DMS 273 treated with DMSO at 0.1 percent for 48 hours (cell line): ENCODE data around the gene CLC.
"Not testable (repeated sequence)": the region's sequence is repeated elsewhere in the genome, so short reads cannot be mapped to it uniquely, and the experiment has no call there.

Experiments used
- DNase-seq: peaks from one replicate; lab custom pipeline; 2025; lab: John Stamatoyannopoulos, UW

Gene CLC

DNA sequence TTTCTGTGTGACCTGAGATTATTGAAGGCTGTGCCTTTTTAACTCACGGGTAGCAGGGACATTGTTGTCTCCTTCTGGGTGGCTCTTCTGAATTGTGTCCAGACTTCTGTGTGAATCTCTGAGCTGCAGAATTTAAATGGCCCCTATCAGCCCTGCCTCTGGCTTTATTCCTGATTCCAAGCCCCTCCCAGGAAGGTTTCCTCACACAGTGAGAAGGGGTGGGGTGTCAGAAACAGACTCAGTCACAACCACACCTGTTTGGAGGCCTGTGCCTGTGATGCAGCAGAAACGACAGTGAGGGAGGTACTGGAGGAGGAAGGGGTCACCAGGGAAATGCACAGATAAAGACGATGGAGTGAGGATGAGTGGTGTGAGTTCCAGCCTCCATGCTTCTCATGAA lies at the start of gene CLC:
Gene CLC, minus strand, starts transcription at position 139 of the 400 bp plus-strand sequence. Its CDS starts 77 bp downstream, at position 62.
- no peak for DNase-seq

- DNase-seq, result no peak
Observed at GRCh38 chr19:39780894-39781293, 43.1 kb upstream of the CLC start.

- no peak for DNase-seq
Observed at GRCh38 chr19:39778763-39779162, 40.9 kb upstream of the CLC start, which contains the start of gene LEUTX. Gene LEUTX (plus strand): TSS chr19:39778854. CDS start chr19:39778921, 67 bp downstream.

DNA sequence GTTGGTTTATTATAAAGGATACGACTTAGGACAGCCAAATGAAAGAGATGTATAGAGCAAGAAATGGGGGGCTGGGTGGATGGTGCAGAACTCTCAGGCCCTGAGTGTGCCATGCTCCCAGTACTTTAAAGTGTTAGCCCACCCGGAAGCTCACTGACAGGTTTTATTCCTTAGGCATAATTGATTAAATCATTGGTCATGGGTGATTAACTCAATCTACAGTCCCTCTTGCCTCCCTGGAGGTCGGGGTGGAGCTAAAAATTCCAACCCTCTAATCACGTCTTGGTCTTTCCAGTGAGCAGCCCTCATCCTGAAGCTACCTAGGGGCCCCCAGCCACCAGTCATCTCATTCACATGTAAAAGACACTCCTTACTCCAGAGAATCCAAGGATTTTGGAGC lies 31.0 kb upstream of the CLC start:
- no peak for DNase-seq

- DNase-seq, result no peak
Observed at GRCh38 chr19:39768334-39768733, 30.5 kb upstream of the CLC start.

DNA sequence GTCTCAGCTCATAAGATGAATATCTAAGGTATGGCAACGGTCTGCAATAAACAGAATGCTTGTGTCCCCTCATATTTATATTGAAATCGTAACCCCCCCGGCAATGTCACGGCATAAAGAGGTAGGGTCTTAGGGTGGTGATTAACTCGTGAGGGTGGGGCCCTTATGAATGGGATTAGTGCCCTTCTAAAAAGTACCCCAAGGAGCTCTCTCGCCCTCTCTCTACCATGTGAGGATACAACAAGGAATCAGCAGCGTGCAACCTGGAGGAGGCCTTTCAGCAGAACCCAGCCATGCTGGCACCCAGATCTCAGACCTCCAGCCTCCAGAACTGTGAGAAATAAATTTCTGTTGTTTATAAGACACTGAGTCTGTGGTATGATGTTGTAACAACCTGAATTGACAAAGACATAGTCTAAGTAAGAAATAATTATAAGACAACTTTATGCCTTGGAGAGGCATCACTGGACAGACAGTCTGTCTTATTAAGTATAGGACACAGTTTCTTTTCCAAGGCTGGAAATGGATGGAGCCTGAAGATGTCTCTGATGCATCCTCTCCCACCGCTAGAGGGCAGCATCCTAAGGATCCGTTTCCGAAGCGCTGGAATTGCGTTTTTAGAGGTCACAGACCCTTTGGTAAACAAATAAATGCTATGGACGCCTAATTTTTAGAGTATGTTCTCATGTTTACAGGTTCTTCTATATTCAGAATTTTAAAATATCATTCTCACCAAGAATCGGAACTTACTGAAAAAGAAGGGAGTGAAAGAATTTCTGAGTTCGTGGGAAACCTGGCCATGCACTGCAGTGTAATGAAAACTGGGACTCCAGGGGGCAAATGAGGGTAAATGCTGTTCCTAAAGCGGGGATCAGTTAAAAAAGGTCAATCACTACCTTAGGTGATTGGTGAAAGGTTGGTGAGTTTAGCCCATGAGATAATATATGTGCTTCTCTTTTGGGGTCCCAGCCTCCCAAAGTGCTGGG lies 27.6 kb upstream of the CLC start:
- DNase-seq, result no peak

DNA sequence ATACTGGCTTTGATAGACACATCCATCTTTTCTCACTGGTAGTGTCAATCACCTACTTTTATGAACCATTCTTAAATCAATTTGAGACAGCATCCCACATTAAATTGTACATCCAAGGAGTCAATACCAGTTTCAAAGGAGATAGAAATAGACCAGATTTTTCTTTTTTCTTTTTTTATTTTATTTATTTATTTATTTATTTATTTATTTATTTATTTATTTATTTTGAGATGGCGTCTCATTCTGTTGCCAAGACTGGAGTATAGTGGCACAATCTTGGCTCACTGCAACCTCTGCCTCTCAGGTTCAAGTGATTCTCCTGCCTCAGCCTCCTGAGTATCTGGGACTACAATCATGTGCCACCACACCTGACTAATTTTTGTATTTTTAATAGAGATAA lies 24.0 kb upstream of the CLC start:
- not testable (repeated sequence) for DNase-seq

DNA sequence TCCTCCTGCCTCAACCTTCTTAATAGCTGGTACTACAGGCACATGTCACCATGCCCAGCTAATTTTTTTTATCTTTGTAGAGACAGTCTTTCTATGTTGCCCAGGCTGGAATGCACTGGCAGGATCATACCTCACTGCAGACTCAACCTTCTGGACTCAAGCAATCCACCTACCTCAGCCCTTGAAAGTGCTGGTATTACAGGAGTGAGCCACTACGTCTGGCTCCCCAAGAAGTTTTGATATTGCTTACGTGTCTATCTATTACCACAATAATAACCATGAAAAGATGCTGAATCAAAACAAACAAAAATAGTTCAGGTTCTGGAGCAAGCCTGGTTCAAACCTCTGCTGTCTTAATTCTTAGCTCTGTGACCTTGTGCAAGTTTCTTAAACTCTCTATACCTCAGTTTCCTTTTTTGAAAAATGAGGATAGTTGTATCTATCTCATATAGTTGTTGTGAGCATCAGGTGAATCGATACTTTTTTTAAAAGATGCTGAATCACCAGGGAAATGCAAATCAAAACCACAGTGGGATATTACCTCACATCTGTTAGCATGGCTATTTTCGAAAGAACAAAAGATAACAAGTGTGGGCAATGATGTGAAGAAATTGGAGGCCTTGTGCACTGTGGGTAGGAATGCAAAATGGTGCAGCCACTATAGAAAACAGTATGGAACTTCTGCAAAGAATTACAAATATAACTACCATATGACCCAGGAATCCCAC lies 21.8 kb upstream of the CLC start:
- no peak for DNase-seq

DNA sequence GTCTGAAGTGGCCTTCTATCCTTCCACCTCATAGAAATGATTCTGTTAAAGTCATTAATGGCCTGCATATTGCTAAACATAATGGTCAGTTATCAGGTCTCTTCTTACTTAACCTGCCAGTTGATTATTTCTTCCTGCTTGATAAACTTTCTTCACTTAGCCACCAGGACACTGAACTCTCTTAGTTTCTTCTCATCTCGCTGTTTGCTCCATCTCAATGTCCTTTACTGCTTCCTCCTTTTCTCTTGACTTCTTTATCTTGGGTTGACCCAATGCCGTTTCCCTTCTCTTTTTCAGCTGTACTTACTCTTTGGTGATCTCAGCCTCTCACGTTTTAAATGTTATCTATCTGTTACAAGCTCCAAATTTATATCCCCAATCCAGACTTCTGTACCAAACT lies 17.1 kb upstream of the CLC start:
- no peak for DNase-seq

- no peak for DNase-seq
Observed at GRCh38 chr19:39754544-39754943, 16.7 kb upstream of the CLC start.

GRCh38 chr19:39752795-39753194 lies 15.0 kb upstream of the CLC start:
- DNase-seq, result no peak

- no peak for DNase-seq
Observed at GRCh38 chr19:39752390-39752789, 14.6 kb upstream of the CLC start.

GRCh38 chr19:39749981-39750380 lies 12.2 kb upstream of the CLC start:
- no peak for DNase-seq

DNA sequence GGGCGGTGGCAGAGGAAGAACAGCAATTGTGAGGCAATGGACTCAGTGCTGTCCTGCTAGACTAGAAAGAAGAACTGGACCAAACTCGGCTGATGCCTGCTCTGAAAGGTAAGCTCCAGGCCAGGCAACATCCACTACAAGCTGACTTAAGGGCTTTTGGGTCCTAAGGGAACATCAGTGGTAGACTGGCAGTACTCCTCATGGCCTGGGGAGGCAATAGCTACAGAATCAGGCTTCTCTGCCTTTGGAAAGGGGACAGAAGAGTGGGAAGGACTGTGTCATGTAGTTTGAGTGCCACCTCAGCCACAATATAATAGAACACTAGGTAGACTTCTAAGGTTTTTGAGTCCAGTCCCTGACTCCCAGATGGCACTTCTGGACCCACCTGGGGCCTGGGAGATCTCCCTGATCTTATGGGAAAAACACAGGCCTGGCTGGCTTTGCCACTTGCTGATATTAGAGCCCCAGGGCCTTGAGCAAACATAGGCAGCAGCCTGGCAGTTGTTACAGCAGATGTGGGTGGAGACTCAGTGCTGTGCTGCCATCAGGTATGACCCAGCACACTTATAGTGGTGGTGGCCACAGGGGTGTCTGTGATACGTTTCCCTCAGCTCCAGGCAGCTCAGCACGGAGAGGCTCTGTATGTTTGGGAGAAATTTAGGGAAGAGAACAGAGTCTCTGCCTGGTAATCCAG lies 9.2 kb upstream of the CLC start:
- DNase-seq, result no peak

- no peak for DNase-seq
Observed at GRCh38 chr19:39745643-39746042, 7.8 kb upstream of the CLC start.

DNA sequence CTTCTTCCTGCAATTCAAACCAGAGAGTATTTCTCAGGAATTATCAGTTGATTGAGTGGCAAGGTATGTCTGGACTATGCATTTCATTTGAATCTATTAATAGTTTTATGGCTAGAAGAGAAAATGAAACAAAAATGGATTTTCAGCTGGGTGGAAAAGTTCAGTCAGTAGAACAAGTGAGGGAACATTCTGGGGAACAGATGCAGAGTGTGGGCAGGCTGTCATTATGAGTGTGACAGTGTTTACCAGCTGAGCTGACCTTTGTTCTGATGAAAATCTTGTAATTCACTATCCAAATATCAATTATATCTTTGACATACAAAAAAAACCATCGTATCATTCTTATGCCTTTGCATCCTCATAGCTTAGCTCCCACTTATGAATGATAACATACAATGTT lies 2.6 kb upstream of the CLC start:
- DNase-seq, result no peak

DNA sequence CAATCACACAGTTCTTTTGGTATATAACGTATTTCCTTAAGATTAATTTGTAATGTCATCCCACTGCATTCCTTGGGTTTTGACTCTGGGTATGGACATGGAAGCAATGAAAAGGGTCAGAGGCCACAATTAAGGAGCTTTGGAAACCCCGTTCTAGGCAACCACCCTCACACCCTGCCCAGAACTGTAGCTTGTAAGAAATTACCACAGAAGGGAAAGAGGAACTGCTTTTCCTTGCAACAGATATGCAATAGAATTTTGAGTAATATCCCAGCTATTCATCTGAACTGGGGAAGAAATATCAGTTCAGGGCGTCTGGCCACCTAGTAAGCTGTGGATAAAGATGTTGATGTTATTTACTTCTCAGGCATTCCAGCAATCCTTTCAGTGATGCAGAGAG lies 985 bp upstream of the CLC start:
- no peak for DNase-seq

DNA sequence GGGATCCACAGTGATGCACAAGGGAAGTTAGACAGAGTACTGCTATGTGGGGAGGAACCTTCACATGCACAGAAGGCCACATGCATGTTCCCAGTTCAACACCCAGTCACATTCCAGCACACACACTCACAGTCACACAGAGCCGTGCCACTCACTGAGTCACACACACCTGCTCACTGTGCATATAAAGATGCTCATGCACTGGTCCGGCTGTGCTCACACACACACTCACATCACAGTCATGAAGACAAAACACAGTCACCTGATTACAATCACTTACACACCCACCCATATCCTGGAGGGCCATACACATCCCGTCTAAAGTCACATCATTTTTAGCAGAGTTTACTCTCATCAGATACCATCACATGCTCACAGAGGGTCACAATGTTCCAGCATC lies 478 bp downstream of the CLC start:
- no peak for DNase-seq

DNA sequence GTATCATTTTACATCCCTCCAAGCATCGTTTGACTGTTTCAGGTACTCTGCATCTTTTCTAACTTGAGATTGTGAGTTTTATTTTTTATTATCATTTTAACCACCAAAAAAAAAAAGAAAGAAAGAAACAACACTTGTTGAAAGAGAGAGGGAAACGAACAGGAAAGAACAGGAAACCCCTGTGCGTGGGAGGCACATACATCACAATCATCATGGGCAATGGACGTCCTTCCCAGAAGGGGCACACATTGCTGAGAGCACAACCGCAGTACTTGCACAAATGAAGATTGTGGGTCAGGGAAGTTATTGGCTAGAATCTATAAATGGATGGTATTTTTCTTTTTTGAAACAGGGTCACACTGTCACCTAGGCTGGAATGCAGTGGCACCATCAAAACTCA lies 1.7 kb downstream of the CLC start:
- DNase-seq, result no peak

DNA sequence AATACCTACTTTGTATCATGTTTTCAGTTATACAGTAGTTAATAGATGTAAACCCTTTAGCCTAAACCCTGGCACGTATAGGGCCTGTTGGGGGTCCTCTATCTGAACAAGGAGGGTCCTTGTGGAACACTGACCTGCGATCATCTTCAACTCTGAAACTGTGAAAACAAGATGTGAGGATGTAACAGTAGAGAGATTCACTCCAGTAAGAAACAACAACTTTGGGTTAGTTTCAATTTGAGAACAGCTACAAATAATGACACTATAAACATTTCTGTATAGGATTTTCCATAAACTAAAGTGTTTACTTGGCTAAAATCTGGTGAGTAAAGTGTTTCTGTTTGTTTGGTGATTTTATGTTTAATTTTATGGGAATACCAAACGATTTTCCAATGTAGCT lies 2.1 kb downstream of the CLC start:
- no peak for DNase-seq

DNA sequence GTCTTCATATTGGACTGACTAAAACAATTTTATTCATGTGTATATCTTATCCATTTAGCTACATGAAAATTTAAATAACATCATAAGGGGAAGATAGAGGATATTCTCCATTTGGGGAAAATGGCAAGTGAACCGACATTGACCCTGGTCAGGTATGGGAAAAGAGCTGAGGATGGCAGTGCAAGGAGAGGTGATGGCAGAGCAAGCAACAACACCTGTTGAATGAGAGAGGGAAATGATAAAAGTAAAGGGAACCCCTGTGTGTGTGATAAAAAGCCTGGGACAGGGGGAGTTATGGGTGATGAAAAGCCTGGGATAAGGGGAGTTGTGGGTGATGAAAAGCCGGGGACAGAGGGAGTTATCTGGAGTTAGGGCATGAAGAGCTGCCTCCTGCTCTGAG lies 4.0 kb downstream of the CLC start:
- DNase-seq, result no peak

- no peak for DNase-seq
Observed at GRCh38 chr19:39731685-39732084, 6.1 kb downstream of the CLC start.

- no peak for DNase-seq
Observed at GRCh38 chr19:39729594-39729993, 8.2 kb downstream of the CLC start.
